Astrocyte of the spinal cord (primary cell): ENCODE data around the gene SMPDL3B.

Experiments
- DNase-seq: peaks from one replicate; pipeline ENCODE4 v3.0.0; 2011; ENCODE audit warnings: low read depth, low spot score
- H3K4me3 ChIP-seq: 2 replicates; pipeline ENCODE4 v1.5.1; 2011; ENCODE audit warnings: low read depth, mild to moderate bottlenecking, low read length, moderate library complexity
- in situ Hi-C: cut with HindIII; loops from 2 replicates; pipeline ENCODE4 v1.10.0; 2017; ENCODE audit warnings: low sequenced_read_pairs
- TF ChIP-seq, protein P1 (sequence below): IDR thresholded peaks from 2 replicates; pipeline ENCODE4 v1.5.1; 2012; ENCODE audit warnings: low read depth, mild to moderate bottlenecking, low read length, inconsistent platforms

SMPDL3B gene

GRCh38 chr1:27934818-27935549, at the start of gene SMPDL3B:
TSS of gene SMPDL3B (plus strand) at chr1:27935000. CDS start at chr1:27935184, 184 bp downstream.
- no peak within 1 kb of the TSS for H3K4me3 ChIP-seq
- in situ Hi-C loops: no loop called here
- DNase-seq: no peak
- TF ChIP-seq, protein P1, sequence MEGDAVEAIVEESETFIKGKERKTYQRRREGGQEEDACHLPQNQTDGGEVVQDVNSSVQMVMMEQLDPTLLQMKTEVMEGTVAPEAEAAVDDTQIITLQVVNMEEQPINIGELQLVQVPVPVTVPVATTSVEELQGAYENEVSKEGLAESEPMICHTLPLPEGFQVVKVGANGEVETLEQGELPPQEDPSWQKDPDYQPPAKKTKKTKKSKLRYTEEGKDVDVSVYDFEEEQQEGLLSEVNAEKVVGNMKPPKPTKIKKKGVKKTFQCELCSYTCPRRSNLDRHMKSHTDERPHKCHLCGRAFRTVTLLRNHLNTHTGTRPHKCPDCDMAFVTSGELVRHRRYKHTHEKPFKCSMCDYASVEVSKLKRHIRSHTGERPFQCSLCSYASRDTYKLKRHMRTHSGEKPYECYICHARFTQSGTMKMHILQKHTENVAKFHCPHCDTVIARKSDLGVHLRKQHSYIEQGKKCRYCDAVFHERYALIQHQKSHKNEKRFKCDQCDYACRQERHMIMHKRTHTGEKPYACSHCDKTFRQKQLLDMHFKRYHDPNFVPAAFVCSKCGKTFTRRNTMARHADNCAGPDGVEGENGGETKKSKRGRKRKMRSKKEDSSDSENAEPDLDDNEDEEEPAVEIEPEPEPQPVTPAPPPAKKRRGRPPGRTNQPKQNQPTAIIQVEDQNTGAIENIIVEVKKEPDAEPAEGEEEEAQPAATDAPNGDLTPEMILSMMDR: no peak

DNA sequence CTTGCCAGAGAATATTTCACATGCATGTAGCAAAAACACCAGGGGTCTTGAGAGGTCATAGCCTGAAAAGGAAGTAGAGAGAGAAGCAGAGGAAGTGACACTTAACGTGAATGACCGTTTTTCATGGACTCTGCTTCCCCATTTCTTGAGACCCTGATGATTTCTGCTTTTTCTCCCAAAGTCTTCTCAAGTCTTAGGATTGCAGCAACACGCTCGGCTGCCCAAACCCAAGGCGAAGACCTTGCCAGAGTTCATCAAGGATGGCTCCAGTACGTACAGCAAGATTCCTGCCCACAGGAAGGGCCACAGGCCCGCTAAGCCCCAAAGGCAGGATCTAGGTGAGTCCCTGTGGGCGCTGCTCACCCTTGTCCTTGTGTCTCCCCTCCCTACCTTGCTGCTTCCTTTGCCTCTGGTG, 49.7 kb upstream of the SMPDL3B start:
- in situ Hi-C loops: no loop called here
- no peak overlapping the region for H3K4me3 ChIP-seq

DNA sequence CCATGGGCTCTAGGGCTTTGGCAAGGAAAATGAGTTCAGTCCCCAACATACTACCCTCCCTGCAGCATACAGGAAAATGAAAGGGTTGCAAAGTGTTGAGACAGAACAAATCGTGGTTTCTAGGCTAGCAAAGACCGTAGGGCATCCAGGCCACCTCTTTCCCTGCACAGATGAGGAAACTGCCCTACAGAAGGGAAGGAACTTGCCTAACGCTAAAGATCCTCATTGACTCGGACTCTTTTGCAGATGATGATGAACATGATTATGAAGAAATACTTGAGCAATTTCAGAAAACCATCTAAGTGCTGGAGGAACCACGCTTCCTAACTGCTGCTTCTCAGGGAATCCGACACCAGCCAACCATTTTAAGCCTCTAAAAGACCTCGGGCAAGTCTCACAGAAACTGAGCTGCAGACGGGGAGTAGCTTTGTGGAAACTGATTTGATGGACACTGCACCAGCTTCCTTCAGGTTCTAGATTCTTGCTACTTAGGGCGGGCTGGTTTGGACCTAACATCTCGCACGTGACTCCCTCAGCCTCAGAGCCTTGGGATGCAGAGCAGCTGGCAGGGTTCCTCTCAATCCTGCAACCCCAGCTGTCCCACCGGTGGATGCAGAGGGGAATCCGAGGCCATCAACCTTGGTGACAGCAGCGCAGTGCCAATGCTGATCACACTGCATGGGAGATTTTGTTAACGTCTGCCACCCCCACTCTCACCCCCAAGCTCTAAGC, 49.0 kb upstream of the SMPDL3B start:
- in situ Hi-C loops: no loop called here
- TF ChIP-seq, protein P1: no peak

More for the DNA sequence above, 49.7 kb upstream of the SMPDL3B start:
- TF ChIP-seq, protein P1: no peak
- DNase-seq: no peak

GRCh38 chr1:27886353-27886679, 48.5 kb upstream of the SMPDL3B start:
- no peak overlapping the region for H3K4me3 ChIP-seq
- in situ Hi-C loops: no loop called here
- TF ChIP-seq, protein P1: no peak
- no peak for DNase-seq

More for the DNA sequence above, 49.0 kb upstream of the SMPDL3B start:
- no peak overlapping the region for H3K4me3 ChIP-seq
- DNase-seq: no peak

GRCh38 chr1:27886744-27887143, 48.1 kb upstream of the SMPDL3B start:
- in situ Hi-C loops: no loop called here
- no peak overlapping the region for H3K4me3 ChIP-seq
- no peak for DNase-seq
- TF ChIP-seq, protein P1: no peak

DNA sequence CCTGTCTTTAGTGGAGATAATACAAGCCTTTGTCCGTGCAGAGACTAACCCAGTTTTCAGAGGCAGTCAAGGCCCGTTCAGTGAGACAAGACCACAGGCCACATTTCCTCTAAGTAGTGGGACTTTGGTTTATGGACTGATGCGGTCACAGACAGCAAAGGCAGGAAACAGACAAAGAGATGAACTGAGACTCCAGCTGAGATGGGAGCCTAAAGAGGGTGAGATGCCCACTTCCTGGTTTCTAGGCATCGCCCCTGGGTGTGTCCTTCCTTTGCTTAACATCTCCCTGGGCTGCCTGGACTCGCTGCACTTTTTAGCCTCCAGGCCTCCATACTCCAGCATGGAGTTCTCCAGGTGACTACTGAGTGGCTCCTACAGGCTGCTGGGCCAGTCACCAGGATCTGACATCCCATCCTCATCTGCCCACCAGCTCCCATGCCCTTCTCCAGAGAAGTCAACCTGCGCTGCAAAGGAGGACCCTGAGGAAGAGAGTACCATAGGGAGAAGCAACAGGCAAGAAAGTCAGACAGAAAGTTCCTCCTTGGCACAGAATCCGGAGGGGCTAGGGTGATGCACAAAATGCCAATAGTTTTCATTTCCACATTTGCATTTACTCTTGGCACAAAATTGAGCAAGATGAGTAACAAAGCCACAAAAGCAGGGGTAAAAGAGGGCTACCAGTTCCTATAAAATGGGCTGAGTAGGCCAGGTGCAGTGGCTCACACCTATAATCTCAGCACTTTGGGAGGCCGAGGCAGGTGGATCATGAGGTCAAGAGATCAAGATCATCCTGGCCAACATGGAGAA, 47.4 kb upstream of the SMPDL3B start:
- no peak overlapping the region for H3K4me3 ChIP-seq
- DNase-seq: no peak
- TF ChIP-seq, protein P1: no peak
- in situ Hi-C loops: no loop called here
